ENCODE data around the gene KIR3DL2.
"Not testable (repeated sequence)": the region's sequence is repeated elsewhere in the genome, so short reads cannot be mapped to it uniquely, and the experiment has no call there.

Gene KIR3DL2

GRCh38 chr19:54850061-54850640, at the start of gene KIR3DL2:
KIR3DL2 (plus strand) TSS chr19:54850443; CDS start chr19:54850476, 33 bp downstream.
- not testable (repeated sequence) for H3K4me1 ChIP-seq (ENCODE audit: control insufficient read depth, insufficient read depth, low read length); H3K9me3 ChIP-seq (ENCODE audit: control insufficient read depth, low read length); H3K9ac ChIP-seq (ENCODE audit: low read length); H3K27me3 ChIP-seq (ENCODE audit: control insufficient read depth, insufficient read depth, low read length); H3K36me3 ChIP-seq (ENCODE audit: control insufficient read depth, insufficient read depth, low read length); H3K4me3 ChIP-seq (ENCODE audit: low read length)

- no peaks in the 10 kb centered on the region for H3K4me1 ChIP-seq (ENCODE audit: control insufficient read depth, insufficient read depth, low read length)
- peaks cover 2% of the 10 kb centered on the region for H3K27me3 ChIP-seq (ENCODE audit: control insufficient read depth, insufficient read depth, low read length)
- no peak within 1 kb of the TSS for H3K4me3 ChIP-seq (ENCODE audit: low read length)
- H3K36me3 ChIP-seq (ENCODE audit: control insufficient read depth, insufficient read depth, low read length): no peaks in the 10 kb centered on the region
- no peak within 1 kb of the TSS for H3K9ac ChIP-seq (ENCODE audit: low read length)
- H3K9me3 ChIP-seq (ENCODE audit: control insufficient read depth, low read length): no peaks in the 10 kb centered on the region
Observed at GRCh38 chr19:54803410-54803809, 46.8 kb upstream of the KIR3DL2 start, which contains the start of gene KIR2DL4. KIR2DL4 (plus strand) TSS chr19:54803610; CDS start chr19:54803652, 42 bp downstream.

- Histone ChIP-seq H3K27me3 (ENCODE audit: control insufficient read depth, insufficient read depth, low read length) (peaks cover 2% of the 10 kb centered on the region), H3K36me3 (ENCODE audit: control insufficient read depth, insufficient read depth, low read length) (no peaks in the 10 kb centered on the region), H3K4me3 (ENCODE audit: low read length) (no peak overlapping the region), H3K9ac (ENCODE audit: low read length) (no peak overlapping the region), H3K4me1 (ENCODE audit: control insufficient read depth, insufficient read depth, low read length) (no peaks in the 10 kb centered on the region), H3K9me3 (ENCODE audit: control insufficient read depth, low read length) (no peaks in the 10 kb centered on the region)
Observed at GRCh38 chr19:54804101-54804500, 46.1 kb upstream of the KIR3DL2 start.

GRCh38 chr19:54804571-54804970, 45.7 kb upstream of the KIR3DL2 start:
- H3K9ac ChIP-seq (ENCODE audit: low read length): no peak overlapping the region
- H3K4me1 ChIP-seq (ENCODE audit: control insufficient read depth, insufficient read depth, low read length): no peaks in the 10 kb centered on the region
- H3K4me3 ChIP-seq (ENCODE audit: low read length): no peak overlapping the region

GRCh38 chr19:54805665-54806515, 44.4 kb upstream of the KIR3DL2 start:
- H3K36me3 ChIP-seq (ENCODE audit: control insufficient read depth, insufficient read depth, low read length): no peaks in the 10 kb centered on the region

More at GRCh38 chr19:54804571-54804970, 45.7 kb upstream of the KIR3DL2 start:
- no peaks in the 10 kb centered on the region for H3K36me3 ChIP-seq (ENCODE audit: control insufficient read depth, insufficient read depth, low read length)
- no peaks in the 10 kb centered on the region for H3K9me3 ChIP-seq (ENCODE audit: control insufficient read depth, low read length)
- H3K27me3 ChIP-seq (ENCODE audit: control insufficient read depth, insufficient read depth, low read length): peaks cover 2% of the 10 kb centered on the region

GRCh38 chr19:54806516-54806838, 43.8 kb upstream of the KIR3DL2 start:
- H3K4me1 ChIP-seq (ENCODE audit: control insufficient read depth, insufficient read depth, low read length): no peaks in the 10 kb centered on the region
- H3K36me3 ChIP-seq (ENCODE audit: control insufficient read depth, insufficient read depth, low read length): no peaks in the 10 kb centered on the region
- H3K9me3 ChIP-seq (ENCODE audit: control insufficient read depth, low read length): no peaks in the 10 kb centered on the region
- H3K9ac ChIP-seq (ENCODE audit: low read length): no peak overlapping the region
- no peak overlapping the region for H3K4me3 ChIP-seq (ENCODE audit: low read length)
- H3K27me3 ChIP-seq (ENCODE audit: control insufficient read depth, insufficient read depth, low read length): peaks cover 2% of the 10 kb centered on the region

More at GRCh38 chr19:54805665-54806515, 44.4 kb upstream of the KIR3DL2 start:
- Histone ChIP-seq H3K4me3 (ENCODE audit: low read length) (no peak overlapping the region), H3K9me3 (ENCODE audit: control insufficient read depth, low read length) (no peaks in the 10 kb centered on the region), H3K27me3 (ENCODE audit: control insufficient read depth, insufficient read depth, low read length) (peaks cover 2% of the 10 kb centered on the region), H3K9ac (ENCODE audit: low read length) (no peak overlapping the region), H3K4me1 (ENCODE audit: control insufficient read depth, insufficient read depth, low read length) (no peaks in the 10 kb centered on the region)

- H3K9ac ChIP-seq (ENCODE audit: low read length); H3K36me3 ChIP-seq (ENCODE audit: control insufficient read depth, insufficient read depth, low read length); H3K4me3 ChIP-seq (ENCODE audit: low read length); H3K27me3 ChIP-seq (ENCODE audit: control insufficient read depth, insufficient read depth, low read length); H3K9me3 ChIP-seq (ENCODE audit: control insufficient read depth, low read length); H3K4me1 ChIP-seq (ENCODE audit: control insufficient read depth, insufficient read depth, low read length): not testable (repeated sequence)
Observed at GRCh38 chr19:54814571-54814970, 35.7 kb upstream of the KIR3DL2 start.

GRCh38 chr19:54816251-54816650, 34.0 kb upstream of the KIR3DL2 start, which contains the start of gene KIR3DL1:
KIR3DL1 (plus strand) TSS chr19:54816468.
- H3K9ac ChIP-seq (ENCODE audit: low read length); H3K27me3 ChIP-seq (ENCODE audit: control insufficient read depth, insufficient read depth, low read length); H3K36me3 ChIP-seq (ENCODE audit: control insufficient read depth, insufficient read depth, low read length); H3K4me3 ChIP-seq (ENCODE audit: low read length); H3K9me3 ChIP-seq (ENCODE audit: control insufficient read depth, low read length); H3K4me1 ChIP-seq (ENCODE audit: control insufficient read depth, insufficient read depth, low read length): not testable (repeated sequence)

- H3K36me3 ChIP-seq (ENCODE audit: control insufficient read depth, insufficient read depth, low read length): no peaks in the 10 kb centered on the region
- H3K4me3 ChIP-seq (ENCODE audit: low read length): no peak overlapping the region
- no peak overlapping the region for H3K9ac ChIP-seq (ENCODE audit: low read length)
- no peaks in the 10 kb centered on the region for H3K27me3 ChIP-seq (ENCODE audit: control insufficient read depth, insufficient read depth, low read length)
- no peaks in the 10 kb centered on the region for H3K4me1 ChIP-seq (ENCODE audit: control insufficient read depth, insufficient read depth, low read length)
- H3K9me3 ChIP-seq (ENCODE audit: control insufficient read depth, low read length): no peaks in the 10 kb centered on the region
Observed at GRCh38 chr19:54817670-54818536, 32.3 kb upstream of the KIR3DL2 start.

- not testable (repeated sequence) for H3K9ac ChIP-seq (ENCODE audit: low read length); H3K9me3 ChIP-seq (ENCODE audit: control insufficient read depth, low read length); H3K36me3 ChIP-seq (ENCODE audit: control insufficient read depth, insufficient read depth, low read length); H3K4me3 ChIP-seq (ENCODE audit: low read length); H3K4me1 ChIP-seq (ENCODE audit: control insufficient read depth, insufficient read depth, low read length); H3K27me3 ChIP-seq (ENCODE audit: control insufficient read depth, insufficient read depth, low read length)
Observed at GRCh38 chr19:54824416-54824815, 25.8 kb upstream of the KIR3DL2 start.

- not testable (repeated sequence) for H3K9me3 ChIP-seq (ENCODE audit: control insufficient read depth, low read length); H3K4me1 ChIP-seq (ENCODE audit: control insufficient read depth, insufficient read depth, low read length); H3K27me3 ChIP-seq (ENCODE audit: control insufficient read depth, insufficient read depth, low read length); H3K9ac ChIP-seq (ENCODE audit: low read length); H3K4me3 ChIP-seq (ENCODE audit: low read length); H3K36me3 ChIP-seq (ENCODE audit: control insufficient read depth, insufficient read depth, low read length)
Observed at GRCh38 chr19:54825326-54825725, 24.9 kb upstream of the KIR3DL2 start.

GRCh38 chr19:54828064-54828463, 22.2 kb upstream of the KIR3DL2 start:
- H3K9ac ChIP-seq (ENCODE audit: low read length); H3K9me3 ChIP-seq (ENCODE audit: control insufficient read depth, low read length); H3K36me3 ChIP-seq (ENCODE audit: control insufficient read depth, insufficient read depth, low read length); H3K27me3 ChIP-seq (ENCODE audit: control insufficient read depth, insufficient read depth, low read length); H3K4me3 ChIP-seq (ENCODE audit: low read length); H3K4me1 ChIP-seq (ENCODE audit: control insufficient read depth, insufficient read depth, low read length): not testable (repeated sequence)

Measured in mucosa of stomach (tissue), 1 donor.